ENCODE data around the gene GRID1. TPM values are rescaled to one million over a fixed set of nuclear protein-coding genes. Genes with fewer than 3 reads are reported as not detected.

The GRID1 gene
- total RNA-seq, 1 donor = not detected

GRCh38 chr10:85900487-85900886 lies 466.1 kb downstream of the GRID1 start:
- H3K4me3 ChIP-seq (ENCODE audit: low read depth, low read length) = no peak overlapping the region

DNA sequence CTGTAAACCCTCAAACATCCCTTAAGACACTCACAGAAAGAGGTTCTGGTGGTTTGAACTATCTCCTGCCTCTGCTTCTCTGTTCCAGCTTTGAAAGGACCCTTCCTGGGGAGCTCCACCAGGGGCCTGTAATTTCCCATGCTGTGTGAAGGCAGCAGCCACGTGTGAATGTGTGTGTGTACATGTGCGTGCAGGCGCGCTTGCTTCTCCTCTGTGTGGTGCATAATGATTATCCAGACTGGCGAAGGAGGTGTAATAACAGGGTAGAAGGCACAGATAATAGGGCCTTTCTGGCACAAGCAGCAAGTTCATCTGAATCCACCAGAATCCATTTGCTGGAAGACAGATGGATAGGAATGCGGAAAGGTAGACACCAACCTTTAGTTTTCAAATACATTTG lies 466.5 kb downstream of the GRID1 start:
- no peak for TF ChIP-seq CTCF (IDR thresholded peaks at IDR 0.05; ENCODE audit: insufficient read depth, low read depth, low read length)
- DNase-seq (ENCODE audit: low read depth) = no peak
- no peak overlapping the region for H3K4me3 ChIP-seq (ENCODE audit: low read depth, low read length)

More at GRCh38 chr10:85900487-85900886, 466.1 kb downstream of the GRID1 start:
- TF ChIP-seq CTCF (IDR thresholded peaks at IDR 0.05; ENCODE audit: insufficient read depth, low read depth, low read length) = no peak
- no peak for DNase-seq (ENCODE audit: low read depth)

DNA sequence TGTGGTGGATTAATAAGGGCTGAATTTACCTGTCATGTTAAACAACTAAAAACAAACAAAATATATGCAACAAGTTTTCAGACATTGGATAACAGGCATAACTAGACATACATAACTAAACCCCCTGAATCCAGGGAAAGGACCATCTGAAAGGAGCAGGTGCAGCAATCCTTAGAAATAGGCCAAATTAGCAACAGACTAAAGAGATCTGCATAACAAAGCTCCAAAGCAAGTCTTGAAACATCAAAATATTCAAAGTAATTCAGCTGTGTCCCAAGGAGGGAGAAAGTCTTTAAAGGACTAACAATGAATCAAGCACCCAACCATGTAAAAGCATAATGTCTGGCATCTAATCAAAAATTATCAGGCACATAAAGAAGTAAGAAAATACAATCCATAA lies 475.1 kb downstream of the GRID1 start:
- DNase-seq (ENCODE audit: low read depth) = no peak
- H3K4me3 ChIP-seq (ENCODE audit: low read depth, low read length) = no peak overlapping the region
- TF ChIP-seq CTCF (IDR thresholded peaks at IDR 0.05; ENCODE audit: insufficient read depth, low read depth, low read length) = no peak

GRCh38 chr10:85888559-85888958 lies 478.0 kb downstream of the GRID1 start:
- TF ChIP-seq CTCF (IDR thresholded peaks at IDR 0.05; ENCODE audit: insufficient read depth, low read depth, low read length) = no peak
- DNase-seq (ENCODE audit: low read depth) = no peak
- no peak overlapping the region for H3K4me3 ChIP-seq (ENCODE audit: low read depth, low read length)

- no peak for TF ChIP-seq CTCF (IDR thresholded peaks at IDR 0.05; ENCODE audit: insufficient read depth, low read depth, low read length)
- no peak for DNase-seq (ENCODE audit: low read depth)
- no peak overlapping the region for H3K4me3 ChIP-seq (ENCODE audit: low read depth, low read length)
Observed at GRCh38 chr10:85888004-85888403, 478.6 kb downstream of the GRID1 start.

DNA sequence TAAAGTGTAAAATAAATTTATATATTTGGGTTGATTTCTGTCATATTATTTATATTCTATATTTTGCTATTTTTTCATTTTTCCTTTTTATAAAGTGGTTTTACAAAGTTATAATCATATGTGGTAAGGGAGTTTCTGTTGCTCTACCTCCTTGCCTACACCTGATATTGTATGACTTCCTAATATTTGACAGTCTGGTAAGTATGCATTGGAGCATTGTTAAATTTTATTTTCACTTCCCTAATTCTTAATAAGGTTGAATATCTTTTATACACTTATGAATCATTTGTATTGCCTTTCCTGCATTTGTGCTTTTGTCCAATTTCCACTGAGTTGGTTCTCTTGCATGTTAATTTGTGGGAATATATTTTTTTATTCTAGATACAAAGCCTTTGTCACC lies 492.4 kb downstream of the GRID1 start:
- H3K4me3 ChIP-seq (ENCODE audit: low read depth, low read length) = no peak overlapping the region
- no peak for DNase-seq (ENCODE audit: low read depth)
- no peak for TF ChIP-seq CTCF (IDR thresholded peaks at IDR 0.05; ENCODE audit: insufficient read depth, low read depth, low read length)

DNA sequence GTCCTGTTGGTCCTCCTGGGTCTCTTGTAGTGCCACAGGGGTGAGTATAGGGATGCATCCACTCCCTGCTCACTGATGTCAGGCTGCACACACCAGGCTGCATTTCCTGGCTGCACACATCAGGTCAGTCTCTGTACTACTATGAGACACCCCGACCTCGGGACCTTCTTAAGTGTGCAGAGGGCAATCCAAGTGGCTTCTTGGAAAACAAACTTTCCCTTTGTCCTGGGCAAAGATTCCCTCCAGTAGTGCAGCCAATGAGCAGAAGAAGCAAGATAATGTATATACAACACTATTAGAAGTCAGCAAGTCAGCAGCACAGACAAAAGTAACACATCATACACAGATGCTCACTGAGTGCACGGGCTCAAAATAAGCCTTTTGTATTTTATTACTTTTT lies 493.5 kb downstream of the GRID1 start:
- H3K4me3 ChIP-seq (ENCODE audit: low read depth, low read length) = no peak overlapping the region
- no peak for DNase-seq (ENCODE audit: low read depth)
- no peak for TF ChIP-seq CTCF (IDR thresholded peaks at IDR 0.05; ENCODE audit: insufficient read depth, low read depth, low read length)

Measured in fibroblast of villous mesenchyme (primary cell).